SIG-M5 treated with dmso at 0.1 percent for 504 hours (cell line): ENCODE results near the gene TACC3.

Experiments used
- DNase-seq: peaks from one replicate; lab custom pipeline; 2025; ENCODE audit not compliant: unreplicated experiment; lab: John Stamatoyannopoulos, UW

The TACC3 gene

DNA sequence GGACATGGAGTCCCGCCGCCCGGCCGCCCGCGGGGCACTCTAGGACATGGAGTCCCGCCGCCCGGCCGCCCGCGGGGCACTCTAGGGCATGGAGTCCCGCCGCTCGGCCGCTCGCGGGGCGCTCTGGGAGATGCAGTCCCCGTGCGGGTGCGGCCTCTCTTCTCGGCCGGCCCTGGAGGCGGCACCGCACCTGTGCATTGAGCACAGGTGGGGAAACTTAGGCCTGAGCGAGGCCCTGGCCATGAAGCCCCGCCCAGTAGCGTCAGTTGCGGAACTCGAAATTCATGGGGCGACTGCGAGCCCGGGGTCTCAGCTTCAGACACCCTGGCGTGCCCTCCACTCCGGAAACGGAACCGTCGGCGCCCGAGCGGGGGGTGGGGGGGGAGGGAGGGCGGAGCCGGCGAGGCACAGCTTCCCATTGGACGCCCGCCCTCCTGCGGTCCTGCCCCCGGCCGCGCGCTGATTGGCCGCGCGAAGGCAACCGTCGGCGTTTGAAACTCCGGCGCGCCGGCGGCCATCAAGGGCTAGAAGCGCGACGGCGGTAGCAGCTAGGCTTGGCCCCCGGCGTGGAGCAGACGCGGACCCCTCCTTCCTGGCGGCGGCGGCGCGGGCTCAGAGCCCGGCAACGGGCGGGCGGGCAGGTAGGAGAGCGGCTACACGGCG lies at the start of gene TACC3, which contains the start of gene TMEM129:
Gene TACC3, plus strand, starts transcription at position 519 of the 663 bp plus-strand sequence. CDS start 1,901 bp downstream, outside the sequence.
Gene TMEM129, minus strand, starts transcription at position 321 of the 663 bp plus-strand sequence. CDS start 486 bp downstream, outside the sequence.
- DNase-seq = peak; percentile 89

DNA sequence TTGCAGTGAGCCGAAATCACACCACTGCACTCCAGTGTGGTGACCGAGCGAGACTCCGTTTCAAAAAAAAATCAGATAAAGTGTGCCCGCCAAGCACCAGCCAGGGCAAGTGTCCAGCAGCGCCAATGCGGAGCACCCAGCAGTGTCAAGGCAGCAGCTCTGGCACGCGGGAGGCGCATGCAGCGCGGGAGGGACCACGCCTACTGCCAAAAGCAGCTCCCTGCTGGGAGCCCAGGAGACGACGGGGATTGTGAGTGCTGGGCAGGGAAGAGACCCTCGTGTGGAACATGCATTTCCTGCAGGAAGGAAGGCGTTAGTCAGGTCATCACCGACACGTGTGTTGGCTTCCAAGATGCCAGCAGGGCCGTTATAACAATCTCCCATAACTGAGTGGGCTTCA lies 47.6 kb upstream of the TACC3 start:
- DNase-seq = no peak

DNA sequence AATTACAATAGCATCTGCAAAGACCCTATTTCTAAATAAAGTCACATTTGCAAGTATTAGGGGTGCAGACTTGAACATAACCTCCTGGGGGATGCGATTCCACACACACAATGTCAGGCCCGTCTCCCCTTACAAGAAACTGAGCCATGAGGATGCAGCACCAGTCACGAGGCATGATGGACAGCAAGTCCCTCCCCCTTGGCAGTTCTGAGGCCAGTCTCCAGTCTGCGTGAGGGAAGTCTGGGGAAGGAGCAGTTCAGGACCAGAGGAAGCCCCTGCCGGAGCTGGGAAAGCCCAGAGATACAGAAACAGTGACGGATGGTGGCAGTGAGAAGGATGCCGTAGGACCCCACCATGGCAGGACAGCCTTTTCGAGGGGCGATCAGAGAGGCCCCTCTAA lies 46.6 kb upstream of the TACC3 start:
- DNase-seq = no peak

DNA sequence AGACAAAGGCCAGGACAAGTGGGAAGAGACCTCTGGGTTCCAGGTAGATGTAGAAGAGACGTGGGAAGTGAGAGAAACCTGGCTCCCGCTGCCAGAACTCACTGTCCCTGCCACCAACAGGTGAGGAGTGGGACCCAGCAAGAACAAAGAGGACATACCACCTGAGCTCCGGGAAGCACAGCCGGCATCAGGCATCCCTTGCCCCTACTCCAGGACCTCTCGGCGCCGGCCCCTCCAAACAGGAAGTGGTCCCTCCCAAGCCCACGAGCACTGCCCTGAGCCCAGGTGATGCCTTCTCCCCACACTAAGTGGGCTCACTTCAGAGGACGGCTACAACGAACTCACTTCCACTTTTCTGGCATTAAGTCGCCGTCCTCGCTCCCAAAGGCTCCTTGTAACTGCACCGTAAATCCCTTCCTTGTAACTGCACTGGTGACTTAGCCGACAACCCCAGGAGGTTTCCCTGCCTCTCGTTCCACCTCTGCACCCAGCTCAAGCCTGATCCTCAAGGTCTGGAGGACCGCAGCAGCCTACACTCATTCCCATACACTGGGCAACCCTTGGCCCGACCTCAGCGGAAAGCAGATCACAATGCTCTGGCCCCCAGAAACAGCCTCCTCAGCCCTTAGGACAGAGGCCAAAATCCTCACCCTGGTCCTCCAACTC lies 46.1 kb upstream of the TACC3 start:
- DNase-seq = no peak

DNA sequence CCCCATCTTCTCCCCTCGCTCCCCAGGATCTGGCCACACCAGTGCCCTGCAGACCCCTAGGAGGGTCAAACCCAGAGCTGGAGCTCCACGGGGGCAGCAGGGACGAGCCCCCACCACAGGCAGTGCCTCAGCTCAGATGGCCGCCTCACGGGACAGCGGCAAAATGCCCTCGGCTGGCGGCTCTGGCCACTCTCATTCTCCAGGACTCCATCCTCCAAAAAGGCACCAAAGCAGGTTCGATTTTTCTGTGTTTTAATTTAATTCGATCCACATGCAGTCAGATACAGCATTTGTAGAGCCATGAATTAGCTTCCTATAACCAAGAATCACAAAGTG lies 45.6 kb upstream of the TACC3 start:
- no peak for DNase-seq

DNA sequence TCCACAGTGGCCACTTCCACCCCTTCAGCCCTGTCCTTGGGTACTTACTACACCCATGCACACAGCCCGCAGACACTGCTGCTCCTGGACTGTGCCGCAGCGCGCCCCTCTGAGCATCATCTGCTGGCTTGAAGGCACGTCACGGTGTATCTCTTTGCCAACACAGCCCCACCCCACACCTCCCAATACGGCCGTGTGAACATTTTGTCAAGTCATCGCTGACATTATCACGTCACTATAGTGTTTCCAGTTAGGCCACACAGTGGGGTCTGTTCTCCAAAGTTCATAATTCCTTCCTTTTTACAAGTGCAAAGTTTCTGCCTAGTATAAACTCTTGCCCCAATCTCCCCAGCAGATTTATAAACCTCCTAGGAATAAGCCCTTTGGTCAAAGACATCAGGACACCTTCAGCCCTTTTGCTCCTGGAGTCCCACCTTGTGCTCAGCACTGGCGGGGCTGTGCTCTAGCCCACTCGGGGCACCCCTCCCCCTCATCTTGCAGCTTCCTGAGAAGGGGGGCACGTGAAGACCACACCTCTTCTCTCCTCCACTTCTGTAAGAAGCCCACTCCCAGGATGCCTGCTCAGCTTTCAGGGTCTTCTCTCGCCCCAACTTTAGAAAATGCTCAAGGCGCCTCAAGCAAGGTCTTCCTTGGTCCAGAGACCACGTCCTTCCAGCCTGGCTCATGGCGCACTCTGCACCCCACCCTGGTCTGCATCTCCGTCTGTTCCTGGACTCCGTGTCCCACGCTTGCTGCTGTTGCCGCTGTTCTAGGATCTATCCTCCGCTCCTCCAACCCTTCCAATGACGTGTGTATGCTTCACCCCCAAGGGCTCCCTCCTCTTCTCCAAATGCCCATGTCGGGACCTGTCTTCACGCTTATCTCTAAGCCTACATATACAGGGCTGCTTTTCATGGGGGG lies 44.5 kb upstream of the TACC3 start:
- no peak for DNase-seq

DNA sequence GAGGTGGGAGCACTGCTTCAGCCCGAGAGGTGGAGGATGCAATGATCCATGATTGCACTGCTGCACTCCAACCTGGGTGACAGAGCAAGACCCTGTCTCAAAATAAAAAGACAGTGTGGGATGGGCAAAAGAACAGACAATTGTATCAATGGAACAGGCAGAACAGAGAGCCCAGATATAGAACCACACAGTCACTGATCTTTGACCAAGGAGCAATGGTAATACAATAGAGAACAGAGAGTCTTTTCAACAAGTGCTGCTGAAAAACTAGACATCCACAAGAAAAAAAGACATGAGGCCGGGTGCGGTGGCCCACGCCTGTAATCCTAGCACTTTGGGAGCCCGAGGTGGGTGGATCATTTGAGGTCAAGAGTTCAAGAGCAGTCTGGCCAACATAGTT lies 43.1 kb upstream of the TACC3 start:
- no peak for DNase-seq

DNA sequence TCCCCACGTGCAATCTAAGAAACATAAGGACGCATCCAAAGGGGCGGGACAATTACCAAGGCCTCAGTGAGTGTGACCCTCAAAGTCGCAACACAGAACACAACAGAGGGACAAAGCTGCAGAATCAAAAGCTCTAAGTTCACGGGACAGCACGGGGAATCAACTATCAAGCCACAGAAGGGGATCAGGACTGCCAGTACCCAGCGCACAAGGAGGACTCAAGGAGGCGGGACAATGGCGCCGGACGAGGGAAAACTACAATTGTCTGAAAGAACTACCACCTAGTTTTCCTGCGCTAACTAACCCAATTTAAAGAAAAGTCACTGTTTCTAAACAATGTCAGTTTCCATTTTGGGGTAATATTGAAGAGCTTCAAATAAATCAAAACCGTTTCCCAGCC lies 38.5 kb upstream of the TACC3 start:
- no peak for DNase-seq

DNA sequence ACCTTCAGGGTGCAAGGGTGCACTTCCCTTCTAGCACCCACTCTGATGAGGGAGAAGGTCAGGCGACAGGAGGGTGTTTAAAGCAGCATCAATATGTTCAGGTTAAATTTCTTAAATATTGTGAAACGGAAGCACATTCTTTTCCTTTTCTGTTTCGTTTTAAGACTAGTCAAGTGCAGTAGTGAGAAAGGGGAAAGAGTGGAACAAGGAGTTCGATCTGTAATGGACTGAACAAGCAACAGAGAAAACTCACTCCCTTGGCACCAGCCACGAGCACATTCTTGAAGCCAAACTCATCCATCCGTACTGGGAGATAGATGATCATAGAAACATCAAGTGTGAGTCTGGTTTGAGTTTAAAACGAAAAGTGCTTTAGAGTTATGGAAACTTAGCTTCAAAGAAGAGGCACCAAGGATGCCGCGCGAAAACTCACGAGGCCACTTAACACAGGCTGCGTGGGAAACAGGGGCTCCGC lies 38.0 kb upstream of the TACC3 start:
- DNase-seq = peak; percentile 10

DNA sequence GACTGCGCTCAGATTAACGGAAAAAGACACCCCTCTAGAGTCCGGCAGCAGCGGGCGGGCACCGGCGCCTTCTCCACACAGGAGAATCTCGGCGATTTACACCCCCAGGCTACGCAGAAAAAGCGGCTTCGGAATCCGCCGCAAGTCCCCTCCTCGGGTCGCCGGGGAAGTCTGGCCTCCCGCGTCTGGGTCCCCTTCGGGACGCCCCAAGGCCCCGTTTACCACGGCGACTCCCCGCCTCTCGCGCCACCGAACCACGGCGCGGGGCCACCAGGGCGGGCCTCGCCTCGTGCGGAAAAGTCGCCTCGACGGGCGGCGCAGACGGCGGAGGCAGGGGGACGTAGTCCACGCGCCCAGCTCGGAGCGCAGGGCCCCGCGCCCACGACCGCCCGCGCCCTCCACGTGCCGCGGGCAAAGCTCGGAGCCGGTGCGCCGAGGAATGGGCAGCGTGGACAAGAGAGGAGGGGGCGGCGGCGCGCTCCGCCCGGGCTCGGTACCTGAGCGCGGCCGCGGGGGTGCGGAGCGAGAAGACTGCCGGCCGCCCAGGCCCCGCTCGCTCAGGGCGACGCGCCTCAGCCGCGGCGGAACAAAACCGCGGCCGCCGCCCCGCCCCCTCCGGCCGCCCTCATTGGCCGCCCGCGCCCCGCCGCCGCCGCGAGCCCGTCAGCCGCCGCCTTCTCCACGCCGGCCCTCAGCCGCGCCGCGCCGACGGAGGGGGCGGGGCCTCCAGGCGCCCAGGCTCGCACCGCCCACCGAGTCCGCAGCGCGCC lies 37.4 kb upstream of the TACC3 start, which contains the start of gene FAM53A:
Gene FAM53A, minus strand, starts transcription at position 578 of the 770 bp plus-strand sequence. CDS start 15,572 bp downstream, outside the sequence.
- DNase-seq = peak; percentile 65

DNA sequence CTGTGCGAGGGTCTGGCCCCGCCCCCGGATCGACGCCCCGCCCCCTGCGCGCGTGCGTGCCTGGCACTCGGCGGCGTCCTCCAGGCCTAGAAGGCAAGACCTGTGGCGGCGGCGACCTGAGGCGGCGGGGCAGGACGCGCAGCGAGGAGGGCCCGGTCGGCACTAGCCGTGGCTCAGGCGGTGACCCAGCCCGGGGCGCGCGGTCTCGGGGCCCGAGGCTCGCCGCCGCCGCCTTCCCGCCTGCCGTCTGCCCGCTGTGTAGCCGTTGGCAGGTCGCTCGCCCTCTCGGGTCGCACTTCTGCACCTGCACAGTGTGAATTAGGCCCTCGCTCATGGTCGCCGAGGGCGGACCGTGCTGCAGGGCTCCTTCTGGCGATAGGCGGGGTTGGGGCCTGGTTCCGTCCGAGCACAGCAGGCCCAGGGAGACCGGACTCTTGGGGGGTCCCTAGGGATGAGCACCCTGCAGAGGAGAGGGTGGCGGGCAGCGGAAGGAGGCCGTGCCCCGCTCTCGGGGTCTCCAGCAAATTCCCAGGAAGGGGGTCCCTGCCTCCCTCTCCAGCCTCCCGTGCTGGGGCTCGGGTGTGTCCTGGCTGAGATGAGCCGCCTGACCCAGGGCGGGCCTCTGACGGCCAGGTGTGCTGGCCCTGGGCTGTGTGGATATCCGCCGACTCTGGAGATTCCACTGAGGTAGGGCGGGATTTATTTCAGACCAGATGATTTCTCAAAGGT lies 36.7 kb upstream of the TACC3 start:
- DNase-seq = no peak

DNA sequence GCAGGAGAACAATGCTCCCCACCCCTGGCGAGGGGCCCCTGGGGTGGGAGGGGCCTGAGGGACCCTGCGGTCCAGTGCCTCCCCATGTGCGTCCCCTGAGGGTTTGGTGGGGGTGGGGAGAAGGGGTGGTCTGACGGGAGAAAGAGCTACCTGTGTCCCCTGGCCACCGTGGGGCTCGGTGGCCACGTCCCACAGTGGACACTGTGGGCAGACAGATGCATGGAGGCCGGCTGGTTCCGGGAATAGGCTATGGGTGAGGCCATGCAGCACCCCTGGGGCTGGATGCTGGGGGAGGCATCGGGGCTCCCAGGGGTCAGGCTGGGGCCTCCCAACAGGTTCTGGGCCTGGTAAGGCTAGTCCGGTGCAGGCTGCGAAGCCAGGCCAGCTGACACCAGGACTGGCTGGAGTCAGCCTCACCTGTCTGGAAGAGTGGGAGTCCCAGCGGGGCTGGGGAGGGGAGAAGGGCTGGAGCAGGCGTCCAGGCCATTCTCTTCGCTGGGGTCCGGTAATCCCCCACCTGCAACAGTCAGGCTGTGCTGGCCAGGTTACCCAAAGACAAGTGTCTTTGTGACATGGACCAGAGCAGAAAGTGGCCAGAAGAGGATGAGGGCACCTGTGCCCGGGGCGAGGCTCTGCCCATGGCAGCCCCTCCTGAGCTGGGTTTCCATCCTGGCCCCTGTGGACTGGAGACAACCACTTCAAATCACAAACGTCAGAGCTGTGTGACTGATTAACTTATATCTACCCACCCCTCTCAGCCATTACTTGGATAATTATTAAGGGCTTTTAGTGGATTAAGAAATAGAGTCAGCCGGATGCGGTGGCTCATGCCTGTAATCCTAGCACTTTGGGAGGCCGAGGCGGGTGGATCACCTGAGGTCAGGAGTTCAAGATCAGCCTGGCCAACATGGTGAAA lies 35.8 kb upstream of the TACC3 start:
- DNase-seq = no peak

DNA sequence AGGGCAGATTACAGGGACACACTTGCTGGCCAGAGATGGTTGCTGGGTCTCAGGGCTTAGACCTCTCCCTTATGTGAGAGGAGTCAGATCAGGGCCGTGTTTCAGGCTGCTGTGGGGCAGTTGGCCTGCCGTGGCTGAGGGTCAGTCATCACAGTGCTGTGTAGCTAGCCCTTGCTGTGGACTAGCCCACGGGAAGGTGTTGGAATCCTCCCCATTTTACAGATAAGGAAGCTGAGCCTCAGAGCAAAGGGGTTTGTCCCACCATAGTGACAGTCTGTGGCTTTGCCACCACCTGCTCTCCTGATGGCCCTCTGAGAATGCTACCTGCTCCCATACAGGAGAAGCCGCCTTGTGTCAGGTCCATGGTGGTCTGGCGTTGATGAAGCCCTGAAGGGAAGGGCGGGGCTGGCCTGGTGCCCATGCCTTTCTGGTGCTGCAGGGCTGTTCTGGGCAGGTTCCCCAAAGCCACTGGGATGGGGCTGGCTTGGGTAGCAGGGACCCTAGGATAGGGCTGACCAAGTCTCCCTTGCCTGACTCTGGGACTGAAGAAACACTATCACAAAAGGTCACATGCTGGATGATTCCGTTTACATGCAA lies 34.8 kb upstream of the TACC3 start:
- no peak for DNase-seq

DNA sequence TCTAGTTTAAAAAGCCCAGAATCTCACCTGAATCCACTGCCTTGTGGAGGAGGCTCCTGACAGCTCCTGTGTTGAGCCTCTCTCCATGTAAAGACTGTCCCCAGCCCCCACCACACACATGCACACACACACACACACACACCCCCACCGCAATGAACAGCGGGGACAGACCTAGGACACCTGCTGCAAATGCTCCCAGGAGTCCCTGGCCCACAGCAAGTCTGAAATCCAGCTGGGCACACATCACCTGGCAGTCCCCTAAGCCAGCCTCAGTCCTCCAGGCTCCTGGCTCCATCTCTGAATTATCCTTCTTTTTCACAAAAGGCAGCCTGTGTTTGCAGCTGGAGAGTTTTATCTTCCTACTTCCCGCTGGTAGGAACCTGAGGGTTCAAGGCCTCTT lies 30.6 kb upstream of the TACC3 start:
- no peak for DNase-seq

DNA sequence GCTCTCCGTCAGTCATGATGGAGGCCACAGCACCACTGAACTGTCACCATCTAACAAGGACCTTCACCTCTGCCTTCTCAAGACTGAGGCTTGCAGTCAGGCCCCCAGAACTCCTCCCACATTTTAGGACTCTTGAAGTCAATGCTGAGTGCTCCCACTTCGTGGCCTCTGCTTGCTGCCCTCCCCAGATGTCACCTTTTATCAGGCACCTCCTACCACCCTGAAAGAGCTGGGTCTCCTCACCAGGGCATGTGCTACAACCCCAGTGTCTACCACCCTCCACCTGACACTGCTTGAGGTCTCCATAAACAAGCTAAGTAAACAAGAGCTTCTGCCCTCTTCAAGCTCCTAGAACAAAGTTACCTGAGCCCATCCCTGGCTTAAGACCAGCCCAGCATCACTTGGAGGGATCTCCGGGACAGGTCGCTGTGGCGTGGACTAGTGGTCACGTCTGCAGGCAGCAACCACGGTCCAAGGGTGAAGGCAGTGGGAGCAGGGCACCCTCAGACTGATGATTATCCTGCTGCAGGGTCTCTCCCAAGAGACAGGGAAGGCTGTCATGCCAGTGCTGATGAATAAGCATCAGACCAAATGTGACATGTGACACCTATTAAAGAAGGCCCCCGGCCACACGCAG lies 29.5 kb upstream of the TACC3 start:
- no peak for DNase-seq

DNA sequence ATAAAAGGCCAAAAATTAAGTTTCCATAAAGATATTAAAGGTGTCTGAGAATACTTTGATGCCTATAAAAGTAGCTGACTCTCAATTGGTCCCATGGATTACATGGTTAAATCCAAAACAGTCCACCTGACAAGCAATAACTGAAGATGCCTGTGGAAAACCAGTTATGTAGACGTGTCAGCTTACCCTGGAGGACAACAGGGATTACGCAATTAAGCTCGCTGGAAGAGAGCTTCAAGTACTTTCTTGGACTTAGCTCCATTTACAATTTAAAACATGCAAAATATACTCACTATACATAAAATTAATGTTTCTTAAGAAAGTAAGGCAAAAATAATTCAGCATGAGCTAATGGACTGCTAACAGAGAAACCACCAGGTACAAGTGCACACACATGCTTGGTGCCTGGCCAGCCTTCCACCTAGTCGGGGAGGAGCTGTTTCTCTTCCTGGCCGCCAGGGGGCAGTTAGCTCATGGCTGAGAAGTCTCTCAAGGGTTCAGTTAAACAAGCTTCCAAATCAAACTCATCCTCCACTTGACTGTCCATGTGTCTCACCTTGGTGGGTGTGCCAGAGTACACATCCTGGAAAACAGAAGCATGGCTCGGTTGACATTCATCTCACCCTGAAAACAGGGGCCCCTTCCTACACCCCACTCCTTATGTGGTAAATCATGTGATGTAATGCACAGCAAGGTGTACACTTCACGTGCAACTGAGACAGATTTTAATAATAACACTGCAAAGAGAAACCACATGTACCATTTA lies 28.0 kb upstream of the TACC3 start:
- DNase-seq = peak; percentile 63

DNA sequence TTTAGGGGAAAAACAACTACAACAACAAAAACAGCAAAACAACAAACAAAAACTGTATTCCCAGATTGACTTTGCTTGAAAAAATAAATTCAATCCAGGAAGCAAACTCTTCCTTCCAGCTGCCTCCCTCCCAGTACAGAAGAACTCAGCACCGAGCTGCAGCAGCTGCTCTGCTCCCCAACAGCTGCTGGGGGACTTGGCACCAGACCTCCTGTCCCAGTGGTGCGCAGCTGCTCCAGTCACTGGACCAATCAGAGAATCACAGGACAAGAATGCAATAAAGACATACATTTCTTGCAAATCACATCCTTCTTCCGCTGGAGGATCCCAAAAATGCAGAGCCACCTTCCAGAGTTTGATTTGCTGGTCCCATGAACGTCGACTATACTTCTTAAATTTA lies 25.4 kb upstream of the TACC3 start:
- no peak for DNase-seq
